ENCODE results near the gene MAML3.
A peak's percentile ranks its signal among the peaks of the same experiment; 100 is the strongest.

Gene MAML3

GRCh38 chr4:139738846-139739613 is 415.0 kb downstream of the MAML3 start:
- no peak for DNase-seq

GRCh38 chr4:139736661-139737060 is 417.3 kb downstream of the MAML3 start:
- DNase-seq, result no peak

- DNase-seq, result peak in 1 of 2 experiments; percentile 1
These were observed 417.7 kb downstream of the MAML3 start for GRCh38 chr4:139736274-139736660.

GRCh38 chr4:139735381-139736273 is 418.4 kb downstream of the MAML3 start:
- DNase-seq, result peak in 1 of 2 experiments; percentile 0

GRCh38 chr4:139734875-139735380 is 419.1 kb downstream of the MAML3 start:
- DNase-seq, result peak; percentile 60 to 70

- no peak for DNase-seq
These were observed 419.6 kb downstream of the MAML3 start for GRCh38 chr4:139734201-139734874.

GRCh38 chr4:139732991-139733570 is 420.9 kb downstream of the MAML3 start:
- DNase-seq, result no peak

GRCh38 chr4:139728840-139729239 is 425.1 kb downstream of the MAML3 start:
- no peak for DNase-seq

- no peak for DNase-seq
These were observed 425.8 kb downstream of the MAML3 start for GRCh38 chr4:139728146-139728545.

GRCh38 chr4:139726615-139727014 is 427.4 kb downstream of the MAML3 start:
- DNase-seq, result no peak

GRCh38 chr4:139725236-139725635 is 428.7 kb downstream of the MAML3 start:
- DNase-seq, result no peak

- DNase-seq, result no peak
These were observed 432.2 kb downstream of the MAML3 start for GRCh38 chr4:139721789-139722188.

- no peak for DNase-seq
These were observed 433.2 kb downstream of the MAML3 start for GRCh38 chr4:139720806-139721205.

GRCh38 chr4:139719381-139720101 is 434.4 kb downstream of the MAML3 start:
- DNase-seq, result no peak

- no peak for DNase-seq
These were observed 435.2 kb downstream of the MAML3 start for GRCh38 chr4:139718833-139719232.

GRCh38 chr4:139718358-139718757 is 435.6 kb downstream of the MAML3 start:
- DNase-seq, result no peak

- DNase-seq, result no peak
These were observed 438.1 kb downstream of the MAML3 start for GRCh38 chr4:139715746-139716391.

GRCh38 chr4:139712882-139713281 is 441.1 kb downstream of the MAML3 start:
- DNase-seq, result no peak

GRCh38 chr4:139711461-139711860 is 442.5 kb downstream of the MAML3 start:
- no peak for DNase-seq

GRCh38 chr4:139710073-139710472 is 443.9 kb downstream of the MAML3 start:
- no peak for DNase-seq

GRCh38 chr4:139709660-139710059 is 444.3 kb downstream of the MAML3 start:
- DNase-seq, result no peak

Data from activated CD4-positive, alpha-beta T cell treated with anti-CD3 and anti-CD28 coated beads, Interleukin-2, amount 50 U/mL, for 48 hours (primary cell).